Sigmoid colon (tissue), 4 donors: Measurements from ENCODE around the gene SEPTIN8.

Experiments
- CTCF ChIP-seq, 4 experiments: fragments of 450-650 bp in 3 of 4; fragments of 200-600 bp in 1 of 4; IDR thresholded peaks; one replicate each; pipeline ENCODE4 v1.5.1; 2016 to 2019; ENCODE audit warnings: antibody characterized with exemption in 4 of 4, mild to moderate bottlenecking in 3 of 4, moderate library complexity in 2 of 4
- POLR2AphosphoS5 ChIP-seq, 4 donors: sonication (generic); formaldehyde crosslinking; IDR thresholded peaks; one replicate each; pipeline ENCODE4 v1.6.1; 2017; ENCODE audit warnings: antibody characterized with exemption in 4 of 4

- TF ChIP-seq CTCF (IDR thresholded peaks at IDR 0.05) (no peak), POLR2AphosphoS5 (IDR thresholded peaks at IDR 0.05) (no peak)
Measured at GRCh38 chr5:132751971-132752580, 25.0 kb downstream of the SEPTIN8 start.
